GM19240 (cell line): ENCODE measurements around the gene CNTN6.

Experiments used
- DNase-seq: peaks from one replicate; pipeline ENCODE4 v3.0.0; 2011; ENCODE audit warnings: low spot score; ENCODE audit not compliant: insufficient read length

The CNTN6 gene

GRCh38 chr3:1404270-1404962 is 311.6 kb downstream of the CNTN6 start:
- DNase-seq: no peak

- DNase-seq: no peak
Measured at GRCh38 chr3:1406250-1406649, 313.4 kb downstream of the CNTN6 start.

DNA sequence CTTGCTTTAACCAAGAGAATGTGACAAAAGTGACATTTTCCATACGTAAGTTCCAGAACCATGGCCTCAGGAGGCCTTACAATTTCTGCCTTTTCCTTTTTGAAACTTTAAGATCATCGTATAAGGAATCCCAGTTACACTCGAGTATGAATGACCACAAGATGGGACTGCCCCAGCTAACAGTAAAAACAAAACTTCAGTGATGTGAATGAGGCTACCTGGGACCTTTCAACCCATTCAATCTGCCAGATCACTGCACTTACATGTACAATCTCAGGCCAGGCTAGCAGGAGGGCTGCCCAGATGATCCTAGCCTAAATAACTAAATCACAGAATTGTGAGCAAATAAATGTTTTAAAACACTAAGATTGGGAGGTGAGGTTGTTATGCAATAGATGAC is 328.8 kb downstream of the CNTN6 start:
- DNase-seq: no peak

- no peak for DNase-seq
Measured at GRCh38 chr3:1423566-1424089, 330.8 kb downstream of the CNTN6 start.

DNA sequence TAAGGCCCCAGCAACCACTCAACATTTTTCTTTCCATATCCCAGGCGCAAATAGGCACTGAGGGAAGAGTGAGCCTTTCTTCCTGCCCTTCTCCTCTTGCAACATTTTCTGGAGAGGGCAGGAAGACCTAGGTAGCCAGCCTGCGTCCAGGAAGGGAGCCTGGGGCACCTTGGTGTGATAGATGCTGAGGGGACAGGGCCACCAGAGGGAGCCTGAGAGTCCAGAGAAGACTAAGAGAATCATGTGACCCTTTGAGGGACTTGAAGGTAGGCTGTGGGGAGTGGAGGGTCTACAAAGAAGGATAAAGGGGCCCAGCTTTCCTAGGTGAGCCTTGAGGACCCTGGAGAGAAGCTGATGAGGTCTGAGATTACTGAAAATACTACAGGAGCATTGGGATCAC is 346.6 kb downstream of the CNTN6 start:
- no peak for DNase-seq

DNA sequence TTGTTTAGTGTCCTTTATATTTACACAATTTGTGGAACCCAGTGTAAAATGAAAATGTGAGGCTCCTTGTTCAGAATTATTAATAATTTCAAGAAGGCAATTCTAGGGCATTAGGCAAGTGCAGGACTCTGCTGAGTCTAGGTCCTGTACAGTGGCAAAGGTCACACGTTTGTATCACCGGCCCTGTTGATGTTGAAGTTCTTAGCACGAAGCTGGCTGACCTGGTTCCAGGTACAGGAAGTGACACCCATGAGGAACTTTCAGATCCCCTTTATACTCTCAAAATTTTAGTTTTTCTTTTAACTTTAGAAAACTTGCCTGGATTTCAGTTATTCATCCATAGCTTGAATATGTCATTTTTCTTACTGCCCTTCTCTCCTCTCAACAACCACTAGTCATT is 349.4 kb downstream of the CNTN6 start:
- DNase-seq: no peak

- no peak for DNase-seq
Measured at GRCh38 chr3:1444195-1444594, 351.4 kb downstream of the CNTN6 start.

GRCh38 chr3:1446531-1446930 is 353.7 kb downstream of the CNTN6 start:
- DNase-seq: no peak

DNA sequence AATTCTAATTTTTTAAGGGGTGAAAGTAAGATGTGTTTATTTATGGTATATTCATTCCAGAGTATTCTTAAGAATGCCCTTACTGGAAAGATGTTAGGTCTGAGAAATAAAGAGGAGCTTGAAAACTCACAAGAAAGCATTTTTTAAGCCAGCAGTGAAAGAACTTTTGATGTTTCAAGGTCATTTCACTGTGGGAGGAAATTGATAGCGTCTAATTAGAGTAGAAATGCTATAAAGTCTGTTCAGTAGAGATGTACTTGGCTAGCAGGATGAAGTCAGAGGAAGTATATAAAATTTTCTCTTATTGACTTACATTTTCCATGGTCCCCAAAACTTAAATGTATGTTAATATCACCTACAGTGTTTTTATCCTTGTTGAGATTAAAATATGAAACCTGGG is 354.6 kb downstream of the CNTN6 start:
- DNase-seq: no peak

GRCh38 chr3:1448443-1448842 is 355.6 kb downstream of the CNTN6 start:
- no peak for DNase-seq
